HG03280 (cell line): Measurements from ENCODE around the gene COG3.

Experiments
- ATAC-seq: cut with Tn5 transposase; IDR thresholded peaks from one replicate; pipeline ENCODE4 v1.9.1; 2021; ENCODE audit warnings: mild to moderate bottlenecking, moderate library complexity; ENCODE audit not compliant: unreplicated experiment

COG3 gene

GRCh38 chr13:45445053-45445452 is 19.7 kb upstream of the COG3 start:
- no peak for ATAC-seq

- no peak for ATAC-seq
Observed at GRCh38 chr13:45446181-45446580, 18.6 kb upstream of the COG3 start.

- no peak for ATAC-seq
Observed at GRCh38 chr13:45447050-45447661, 17.6 kb upstream of the COG3 start.

GRCh38 chr13:45448965-45449559 is 15.7 kb upstream of the COG3 start:
- ATAC-seq = no peak

GRCh38 chr13:45451282-45451681 is 13.5 kb upstream of the COG3 start:
- ATAC-seq = no peak

- no peak for ATAC-seq
Observed at GRCh38 chr13:45454204-45454603, 10.5 kb upstream of the COG3 start.

GRCh38 chr13:45456196-45456972 is 8.4 kb upstream of the COG3 start:
- no peak for ATAC-seq

GRCh38 chr13:45464141-45464686 is 525 bp upstream of the COG3 start:
- ATAC-seq = no peak

GRCh38 chr13:45466359-45466758 is 1.6 kb downstream of the COG3 start:
- no peak for ATAC-seq

GRCh38 chr13:45468635-45469034 is 3.9 kb downstream of the COG3 start:
- ATAC-seq = no peak

GRCh38 chr13:45472171-45472705 is 7.5 kb downstream of the COG3 start:
- ATAC-seq = no peak

GRCh38 chr13:45473627-45474026 is 8.9 kb downstream of the COG3 start:
- ATAC-seq = no peak

- no peak for ATAC-seq
Observed at GRCh38 chr13:45474584-45475454, 10.1 kb downstream of the COG3 start.

GRCh38 chr13:45479661-45480060 is 14.9 kb downstream of the COG3 start:
- no peak for ATAC-seq

GRCh38 chr13:45481688-45482087 is 16.9 kb downstream of the COG3 start:
- no peak for ATAC-seq

GRCh38 chr13:45482571-45483173 is 17.9 kb downstream of the COG3 start:
- ATAC-seq = no peak

GRCh38 chr13:45487604-45488003 is 22.9 kb downstream of the COG3 start:
- ATAC-seq = no peak

GRCh38 chr13:45490068-45490467 is 25.3 kb downstream of the COG3 start:
- ATAC-seq = no peak

- no peak for ATAC-seq
Observed at GRCh38 chr13:45492538-45492937, 27.8 kb downstream of the COG3 start.

- no peak for ATAC-seq
Observed at GRCh38 chr13:45496942-45497341, 32.2 kb downstream of the COG3 start.
